Measurements from ENCODE around the gene FAP. TPM values are rescaled to one million over a fixed set of nuclear protein-coding genes. Genes with fewer than 3 reads are reported as not detected.

FAP gene
- total and polyA plus RNA-seq, 2 of the 8 experiments (the other 6 are each of a cell fraction or from before 2014, with no cell fraction given) = not detected

DNA sequence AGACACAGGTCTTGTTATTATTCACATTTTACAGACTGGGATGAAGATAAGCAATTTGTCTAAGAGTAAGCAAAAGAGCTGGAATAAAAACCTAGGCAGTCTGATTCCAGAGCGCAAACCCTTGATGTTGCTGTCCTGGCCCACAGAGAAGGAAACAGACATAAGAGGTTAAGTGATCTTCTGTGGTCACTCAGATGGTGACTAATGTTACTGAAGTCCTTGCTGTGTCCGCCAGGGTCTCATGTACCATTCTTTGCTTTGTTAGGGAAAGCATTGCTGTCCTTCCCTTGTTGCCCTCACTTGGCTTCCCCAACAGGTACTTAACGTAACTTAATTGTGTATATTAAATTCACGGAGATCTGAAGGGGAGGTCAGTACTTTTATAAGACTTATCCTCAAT is 14.9 kb upstream of the FAP start:
- Histone ChIP-seq H4K91ac (replicated peaks; ENCODE audit: insufficient read length, low read length) (no peak overlapping the region), H3K4me2 (ENCODE audit: insufficient read depth in 1 of 2, low read depth in 2 of 2, low read length in 2 of 2) (no peak overlapping the region), H3K4me1 (replicated peaks in 1 of 4; ENCODE audit: control insufficient read depth in 3 of 4, insufficient read depth in 4 of 4, low read length in 3 of 4) (peaks cover 0 to 4% (median 0%) of the 10 kb centered on the region in 4 experiments; a peak in 1 of 7 replicates), H2AFZ (ENCODE audit: low read length) (no peak overlapping the region), H2BK20ac (ENCODE audit: low read length) (no peak overlapping the region), H2BK120ac (replicated peaks; ENCODE audit: low read depth, low read length) (no peak overlapping the region), H3K36me3 (ENCODE audit: control insufficient read depth in 2 of 4, insufficient read depth in 4 of 4, low read length in 3 of 4) (no peaks in the 10 kb centered on the region), H3K9ac (replicated peaks in 1 of 4; ENCODE audit: extremely low read depth in 1 of 4, low read depth in 3 of 4, low read length in 3 of 4) (no peak overlapping the region), H3K79me2 (ENCODE audit: control insufficient read depth in 1 of 2, insufficient read depth in 2 of 2, low read length in 2 of 2) (no peaks in the 10 kb centered on the region), H2BK15ac (ENCODE audit: low read length) (no peak overlapping the region), H3K14ac (ENCODE audit: insufficient read length) (no peak overlapping the region), H4K8ac (ENCODE audit: extremely low read depth, insufficient read depth, low read length) (no peak overlapping the region), H3K4me3 (ENCODE audit: extremely low read depth in 1 of 4, insufficient read depth in 2 of 4, low read depth in 3 of 4, low read length in 4 of 4) (no peak overlapping the region), H2AK5ac (ENCODE audit: low read depth, low read length) (no peak overlapping the region), H3K23ac (ENCODE audit: insufficient read length) (no peak overlapping the region), H3K27me3 (replicated peaks in 1 of 4; ENCODE audit: control insufficient read depth in 3 of 4, extremely low read depth in 1 of 4, insufficient read depth in 3 of 4, low read length in 3 of 4) (no peaks in the 10 kb centered on the region), H3K79me1 (ENCODE audit: low read depth, low read length) (no peaks in the 10 kb centered on the region), H3K56ac (replicated peaks; ENCODE audit: insufficient read length, low read depth, low read length) (no peak overlapping the region), H3K23me2 (ENCODE audit: low read depth, low read length) (no peaks in the 10 kb centered on the region), H2BK5ac (ENCODE audit: low read depth, low read length) (no peak overlapping the region), H3K4ac (replicated peaks; ENCODE audit: insufficient read length, low read depth, low read length) (no peak overlapping the region), H4K20me1 (replicated peaks in 1 of 2; ENCODE audit: control insufficient read depth in 1 of 2, insufficient read depth in 2 of 2, low read length in 2 of 2) (no peaks in the 10 kb centered on the region), H3K18ac (ENCODE audit: extremely low read depth, low read length) (no peak overlapping the region), H3K9me3 (ENCODE audit: insufficient read depth in 2 of 2, low read depth in 1 of 2, low read length in 1 of 2) (no peaks in the 10 kb centered on the region), H4K5ac (ENCODE audit: insufficient read length, low read depth, low read length) (no peak overlapping the region), H3K27ac (ENCODE audit: low read depth, low read length) (no peak overlapping the region), H2BK12ac (ENCODE audit: low read depth, low read length) (no peak overlapping the region)
- CTCF ChIA-PET (ENCODE audit: partially characterized antibody) = interaction anchor here (0.6 to 1.5 kb wide), 3 partner anchors 12 to 105 kb away, joined by 3 read pairs; no protein-coding TSS in a partner anchor
- POLR2A ChIA-PET (ENCODE audit: partially characterized antibody) = no interaction called here
- FAIRE-seq (no peak), DNase-seq (ENCODE audit: low read depth in 1 of 2, low spot score in 2 of 2) (no peak)
- TF ChIP-seq CBX5 (IDR thresholded peaks at IDR 0.05; ENCODE audit: low read depth, low read length) (no peak), RAD21 (IDR thresholded peaks at IDR 0.05 in 1 of 2, conservative IDR thresholded peaks at IDR 0.05 in 1 of 2; ENCODE audit: low read depth in 2 of 2, low read length in 2 of 2) (no peak), CHD2 (IDR thresholded peaks at IDR 0.05; ENCODE audit: low read length) (no peak)
- TF ChIP-seq, protein P1, sequence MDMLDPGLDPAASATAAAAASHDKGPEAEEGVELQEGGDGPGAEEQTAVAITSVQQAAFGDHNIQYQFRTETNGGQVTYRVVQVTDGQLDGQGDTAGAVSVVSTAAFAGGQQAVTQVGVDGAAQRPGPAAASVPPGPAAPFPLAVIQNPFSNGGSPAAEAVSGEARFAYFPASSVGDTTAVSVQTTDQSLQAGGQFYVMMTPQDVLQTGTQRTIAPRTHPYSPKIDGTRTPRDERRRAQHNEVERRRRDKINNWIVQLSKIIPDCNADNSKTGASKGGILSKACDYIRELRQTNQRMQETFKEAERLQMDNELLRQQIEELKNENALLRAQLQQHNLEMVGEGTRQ (IDR thresholded peaks at IDR 0.05; ENCODE audit: low read length) = no peak
- WGBS, 2 experiments (ENCODE audit: extremely low coverage in 1 of 2, insufficient coverage in 1 of 2, insufficient read length in 1 of 2, insufficient replicate concordance in 2 of 2, low coverage in 1 of 2, low lambda C conversion rate in 2 of 2, missing lambda C conversion rate in 1 of 2) = 86% methylated on average over 4 of the region's 4 CpGs; no CpG with 5 or more reads in 1 of the 2 experiments

All from H1 (cell line).